NOMO-1 treated with dmso at 0.1 percent for 144 hours (cell line): ENCODE measurements around the gene IRX3.

ENCODE experiments used
- DNase-seq: peaks from one replicate; lab custom pipeline; 2025; ENCODE audit not compliant: unreplicated experiment; lab: John Stamatoyannopoulos, UW

Gene IRX3

GRCh38 chr16:54286366-54287130 lies at the start of gene IRX3:
IRX3 (minus strand) TSS chr16:54286787; CDS start chr16:54286050, 737 bp downstream.
- DNase-seq, result peak; percentile 92

DNA sequence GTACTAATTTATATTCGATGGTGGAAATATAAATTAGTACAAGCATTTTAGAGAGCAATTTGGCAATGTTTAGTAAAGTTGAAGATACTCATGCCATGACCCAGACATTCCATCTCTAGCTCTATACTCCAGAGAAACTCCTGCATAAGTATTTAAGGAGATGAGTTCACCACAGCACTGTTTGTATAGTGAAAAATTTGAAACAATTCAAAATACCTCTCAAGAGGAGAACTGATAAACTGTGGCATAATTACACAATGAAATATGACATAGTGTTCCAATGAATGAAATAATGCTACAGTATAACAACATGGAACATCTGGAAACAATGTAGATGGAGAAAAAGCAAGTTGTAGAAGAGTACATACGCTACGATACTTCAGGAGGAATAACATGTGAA lies 48.6 kb upstream of the IRX3 start:
- DNase-seq, result no peak

GRCh38 chr16:54334208-54334607 lies 47.6 kb upstream of the IRX3 start:
- no peak for DNase-seq

DNA sequence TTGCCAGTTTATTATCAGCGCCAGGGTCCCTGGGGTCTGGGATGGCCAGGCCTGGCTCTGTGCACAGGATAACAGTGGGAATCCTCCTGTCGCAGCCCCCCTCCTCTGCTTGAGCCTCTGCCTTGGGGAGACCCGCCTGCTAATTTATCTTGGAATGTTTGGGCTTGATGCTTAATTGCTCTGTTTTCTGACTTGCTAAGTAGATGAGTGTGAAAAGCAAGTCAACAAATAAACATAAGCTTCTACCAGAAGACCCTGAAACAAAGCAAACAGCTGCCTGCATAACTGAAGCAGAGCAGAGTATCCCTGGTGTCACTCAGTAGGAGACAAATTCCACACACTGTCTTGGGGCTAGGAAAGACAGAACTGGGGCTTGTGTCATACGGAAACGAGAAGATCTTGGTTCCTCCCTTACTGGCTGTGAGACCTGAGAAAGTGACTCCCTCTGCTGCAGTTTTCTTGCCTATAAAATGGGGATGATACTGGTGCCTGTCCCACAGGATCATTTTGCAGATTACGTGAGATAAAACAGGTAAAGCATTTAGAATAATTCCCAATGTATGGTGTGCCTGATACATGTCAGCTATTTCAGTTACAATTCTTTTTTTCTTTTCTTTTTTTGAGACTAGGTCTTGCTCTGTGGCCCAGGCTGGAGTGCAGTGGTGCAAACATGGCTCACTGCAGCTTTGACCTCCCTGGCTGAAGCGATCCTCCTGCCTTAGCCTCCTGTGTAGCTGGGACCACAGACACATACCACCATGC lies 44.8 kb upstream of the IRX3 start:
- no peak for DNase-seq

DNA sequence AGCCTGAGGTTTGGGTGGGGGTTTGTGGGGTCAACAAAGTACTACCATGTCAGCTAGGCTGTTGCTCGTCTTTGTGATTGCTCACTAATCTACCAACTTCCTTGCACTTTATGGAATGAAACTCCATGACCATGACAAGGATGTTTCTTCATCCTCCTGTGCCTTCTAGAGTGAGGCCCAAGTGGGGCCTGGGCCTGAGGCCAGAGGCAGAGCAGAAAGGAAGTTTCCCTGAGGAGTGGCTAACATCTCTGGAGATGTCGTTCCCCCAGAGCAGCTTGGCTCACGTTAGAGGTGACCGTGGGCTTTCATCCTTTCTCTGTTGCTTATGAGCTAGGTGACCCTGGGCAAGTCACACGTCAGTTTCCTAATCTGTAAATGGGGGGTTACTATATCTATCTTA lies 41.0 kb upstream of the IRX3 start:
- no peak for DNase-seq

DNA sequence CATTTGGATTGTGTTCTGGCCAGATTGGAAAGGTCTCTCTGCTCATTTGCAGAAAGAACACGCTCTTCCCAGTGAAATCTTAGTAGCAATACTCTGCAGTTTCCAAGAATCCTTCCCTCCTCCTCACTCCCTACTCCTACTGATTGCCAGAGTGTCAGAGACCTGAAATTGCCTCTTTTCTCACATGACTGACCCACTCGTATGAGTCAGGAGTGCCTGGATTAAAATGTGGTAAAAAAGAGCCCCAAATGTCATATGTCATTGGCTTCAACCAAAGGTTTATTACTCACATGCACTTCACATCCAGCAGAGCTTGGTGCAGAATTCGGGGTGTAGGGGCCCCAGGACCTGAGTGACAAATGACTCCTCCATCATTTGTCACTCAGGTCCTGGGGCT lies 39.7 kb upstream of the IRX3 start:
- no peak for DNase-seq

DNA sequence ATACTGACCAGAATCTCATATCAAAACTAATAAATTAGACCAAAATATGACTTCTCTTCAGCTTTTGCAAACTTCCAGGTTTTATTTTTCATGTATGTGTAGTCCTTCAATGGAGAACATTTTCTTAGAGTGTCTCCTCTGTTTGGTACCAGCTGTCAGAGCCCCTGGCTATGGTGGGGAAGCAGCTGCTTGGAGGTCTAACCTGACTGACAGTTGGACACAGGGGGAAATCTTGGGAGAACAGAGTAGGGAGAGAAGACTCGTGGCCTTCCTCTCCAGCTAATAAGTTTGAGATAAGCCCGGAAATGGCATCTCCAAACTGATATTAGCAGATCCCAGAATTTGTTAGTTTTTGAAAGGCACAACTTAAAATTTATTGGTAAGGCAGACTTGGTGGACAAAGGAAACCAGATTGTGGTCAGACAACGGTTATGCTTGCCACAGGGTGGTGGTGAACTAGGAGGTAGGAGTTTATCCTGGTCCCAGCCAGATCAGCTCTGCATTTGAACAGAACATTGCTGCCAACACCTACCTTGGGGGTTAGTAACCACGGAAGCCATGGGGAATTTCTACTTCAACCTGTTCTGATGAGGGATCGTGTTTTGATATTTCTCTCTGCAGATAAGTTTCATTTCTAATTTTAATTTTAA lies 39.2 kb upstream of the IRX3 start:
- no peak for DNase-seq

- DNase-seq, result no peak
Measured at GRCh38 chr16:54324716-54325115, 38.1 kb upstream of the IRX3 start.

DNA sequence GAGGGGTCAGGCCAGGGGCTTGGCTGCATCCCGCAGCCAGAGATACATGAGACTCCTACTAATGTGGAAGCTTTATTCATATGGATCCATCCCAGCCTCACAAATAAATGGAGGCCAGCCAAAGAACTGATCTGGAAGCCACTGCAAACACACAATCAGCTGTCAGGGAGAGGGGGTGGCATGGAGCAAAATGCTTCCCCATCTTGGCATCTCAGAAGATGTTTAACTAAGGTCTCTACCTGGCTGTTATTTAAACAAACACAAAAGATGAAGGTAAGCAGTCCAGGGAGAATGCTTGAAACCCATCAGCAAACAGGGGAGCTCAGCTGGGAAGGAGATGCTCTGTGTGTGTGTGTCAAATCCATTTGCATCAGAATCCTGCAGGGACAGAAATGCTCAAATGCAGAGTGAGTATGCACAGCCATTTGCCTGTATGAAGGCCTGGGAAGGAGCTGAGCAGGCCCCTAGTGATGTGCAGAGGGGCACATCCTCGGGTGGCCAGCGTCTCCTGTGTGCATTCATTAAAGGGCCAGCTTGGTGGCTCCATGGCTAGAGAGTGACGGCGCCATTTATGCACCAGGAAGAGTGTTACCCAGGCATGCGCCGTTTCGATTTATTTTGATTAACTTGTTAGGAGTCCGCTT lies 34.2 kb upstream of the IRX3 start:
- DNase-seq, result no peak

DNA sequence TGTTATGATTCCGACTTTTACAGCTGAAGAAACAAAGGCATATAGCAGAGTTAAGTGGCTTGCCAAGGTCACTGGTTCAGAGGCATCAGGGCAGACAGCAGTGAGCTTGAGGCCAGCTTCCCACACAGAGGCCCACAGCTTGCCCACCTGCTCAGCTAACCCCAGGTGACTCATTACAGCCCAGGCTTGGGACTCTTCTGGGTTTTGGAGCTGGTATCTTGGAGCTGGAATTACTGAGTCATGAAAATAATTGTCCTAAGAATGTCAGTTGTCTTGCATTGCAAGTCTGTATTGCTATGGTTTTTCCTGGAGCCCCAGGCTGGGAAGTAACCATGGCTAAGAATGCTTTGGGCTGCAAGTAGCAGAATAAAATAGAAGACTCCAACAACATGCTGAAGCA lies 32.4 kb upstream of the IRX3 start:
- DNase-seq, result no peak

DNA sequence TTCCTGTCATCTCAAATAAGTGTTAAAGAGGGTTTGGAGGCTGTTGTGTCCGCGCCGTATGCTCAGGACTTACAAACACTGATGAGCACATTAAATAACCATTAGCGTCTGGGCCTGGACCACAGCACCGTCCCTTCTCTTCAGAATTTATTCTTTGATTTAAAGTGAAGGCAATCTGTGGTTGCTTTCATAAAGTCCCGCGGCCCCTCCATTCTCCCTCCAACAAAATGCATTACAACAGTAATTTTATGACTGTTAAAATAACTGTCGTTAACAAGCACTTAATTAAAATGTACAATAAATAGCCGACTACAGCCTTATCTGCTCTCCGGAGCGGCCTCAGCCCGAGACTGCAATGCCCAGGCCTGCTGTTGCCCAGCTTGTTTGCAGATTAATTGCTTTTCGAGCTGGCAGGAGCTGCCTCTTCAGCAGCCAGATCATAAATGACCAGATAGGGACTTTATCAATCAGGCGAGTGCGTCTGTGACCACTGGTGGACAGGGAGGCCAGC lies 30.6 kb upstream of the IRX3 start:
- no peak for DNase-seq

DNA sequence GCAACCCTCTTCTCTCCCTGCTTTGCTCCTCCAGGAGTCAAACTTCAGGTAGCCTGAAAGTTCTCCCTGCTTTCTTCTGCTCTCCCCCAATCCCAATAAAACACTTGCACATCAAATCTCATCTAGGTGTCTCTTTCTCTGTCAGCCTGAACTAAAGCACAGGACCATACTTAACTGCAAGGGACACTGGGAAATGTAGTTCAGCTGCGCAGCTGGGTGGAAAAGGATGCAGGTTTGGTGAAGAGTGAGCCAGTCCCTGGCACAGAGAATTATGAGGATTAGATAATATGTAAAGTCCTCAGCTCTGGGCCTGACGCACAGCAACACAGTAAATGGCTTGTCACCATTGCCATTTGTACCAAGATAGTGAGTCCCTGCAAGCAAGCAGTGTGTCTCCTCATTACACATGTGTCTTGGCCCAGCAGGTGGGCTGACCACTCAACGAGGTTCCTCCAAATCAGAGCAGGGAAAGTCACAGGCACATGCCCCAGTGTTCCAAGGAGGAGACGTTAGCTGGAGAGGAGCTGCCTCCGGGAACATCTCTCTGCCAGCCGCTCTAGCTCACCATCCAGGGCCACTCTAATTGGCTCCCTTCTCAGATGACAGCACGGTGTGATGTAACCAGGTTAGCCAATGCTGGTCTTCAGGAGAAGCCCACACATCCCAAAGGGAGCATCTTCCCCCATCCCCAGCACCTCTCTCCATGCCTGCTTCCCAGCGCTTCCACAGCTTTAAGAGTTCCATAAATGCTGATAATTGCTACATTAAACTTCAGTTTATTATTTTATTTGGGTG lies 29.7 kb upstream of the IRX3 start:
- no peak for DNase-seq

- no peak for DNase-seq
Measured at GRCh38 chr16:54313789-54314188, 27.2 kb upstream of the IRX3 start.

- DNase-seq, result no peak
Measured at GRCh38 chr16:54312502-54312991, 26.0 kb upstream of the IRX3 start.

DNA sequence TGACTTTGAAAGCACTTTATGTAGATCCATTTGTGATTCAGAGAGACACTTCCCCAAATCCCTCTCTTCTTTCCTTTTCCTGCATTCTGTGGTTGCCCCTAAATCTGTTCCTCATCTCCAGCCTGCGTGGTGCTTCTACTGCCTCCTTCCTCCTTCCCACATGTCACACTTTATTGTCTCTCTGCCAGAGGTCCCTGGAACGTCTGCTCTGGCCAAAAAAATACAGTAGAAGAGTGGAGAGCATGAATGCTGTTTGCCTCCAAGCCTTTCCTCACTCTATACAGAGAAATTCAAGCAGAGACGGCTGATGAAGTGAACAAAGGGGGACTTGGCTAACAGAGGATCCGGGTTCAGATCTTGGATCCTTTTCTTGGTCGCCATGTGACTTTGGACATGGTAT lies 22.8 kb upstream of the IRX3 start:
- no peak for DNase-seq

DNA sequence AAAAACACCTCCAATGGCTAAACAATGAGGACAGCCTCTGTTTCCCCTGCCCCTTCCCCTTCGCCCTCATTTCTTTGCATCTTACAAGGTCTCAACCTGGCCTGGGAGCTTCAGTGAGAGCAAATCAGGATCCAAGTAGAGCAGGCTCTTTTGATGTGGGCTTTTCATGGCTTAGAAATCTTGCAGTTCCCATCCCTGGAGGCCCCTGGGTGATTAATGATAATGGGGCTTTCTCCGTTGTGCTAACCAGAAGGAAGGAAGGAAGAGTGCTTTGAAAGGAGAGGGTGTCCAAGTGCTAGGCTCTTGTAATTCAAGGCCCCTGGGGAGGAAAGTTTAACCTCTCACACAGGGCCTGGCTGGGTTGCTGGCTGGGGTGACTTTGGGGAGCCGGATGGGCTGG lies 18.5 kb upstream of the IRX3 start:
- DNase-seq, result no peak

- no peak for DNase-seq
Measured at GRCh38 chr16:54303613-54304012, 17.0 kb upstream of the IRX3 start.

DNA sequence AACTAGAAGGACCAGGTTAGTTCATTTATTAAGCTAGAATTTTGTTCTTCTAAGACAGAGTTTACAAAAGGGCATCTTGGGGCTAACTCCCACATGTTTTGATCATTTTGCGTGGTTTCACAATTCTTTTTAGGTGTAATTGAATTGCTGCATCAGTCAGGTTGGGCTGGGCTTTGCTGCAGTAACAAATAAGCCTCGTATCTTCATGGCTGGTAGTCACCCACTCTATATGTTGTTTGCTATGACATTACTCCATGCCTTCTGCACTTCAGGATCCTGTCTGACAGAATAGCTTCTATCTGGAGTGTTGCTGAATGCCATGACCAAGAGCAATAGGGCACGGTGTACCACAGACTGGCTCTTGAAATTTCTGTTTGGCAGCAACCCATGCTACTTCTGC lies 10.6 kb upstream of the IRX3 start:
- no peak for DNase-seq

GRCh38 chr16:54296543-54296942 lies 10.0 kb upstream of the IRX3 start:
- no peak for DNase-seq
